Panc1 (cell line): ENCODE measurements around the gene CROCC2. TPM values are rescaled to one million over a fixed set of nuclear protein-coding genes. Genes with fewer than 3 reads are reported as not detected.

Experiments used
- ATAC-seq: fragments of 200-7000 bp; cut with Tn5 transposase; 2 replicates; pipeline ENCODE4 v1.9.1; 2020; ENCODE audit warnings: mild to moderate bottlenecking, moderate library complexity
- BruUV-seq: library from RNA; stranded (reverse); fragments of 400-500 nt; replicated peaks from 2 replicates; lab custom pipeline; 2021; lab: Mats Ljungman, UMichigan
- CTCF ChIA-PET: fragments of 300-600 bp; sonication (Branson Sonifier 250); formaldehyde crosslinking; loops from one replicate; lab custom pipeline; 2022; ENCODE audit warnings: antibody characterized with exemption; lab: Charles Lee
- POLR2A ChIA-PET: fragments of 300-600 bp; sonication (Branson Sonifier 250); formaldehyde crosslinking; loops from one replicate; lab custom pipeline; 2022; ENCODE audit warnings: antibody characterized with exemption; lab: Charles Lee
- DNase-seq: peaks from one replicate; pipeline ENCODE4 v3.0.0-alpha.2; 2010; ENCODE audit warnings: low read depth, low spot score
- H3K27ac ChIP-seq: 2 replicates; pipeline ENCODE4 v1.5.1; 2011; ENCODE audit warnings: mild to moderate bottlenecking, low read length, inconsistent platforms
- H3K27me3 ChIP-seq: fragments of 200-500 bp; sonication (Bioruptor generic); 2 replicates; pipeline ENCODE4 v1.6.0; 2014; ENCODE audit warnings: low read length, inconsistent platforms; ENCODE audit not compliant: control insufficient read depth, insufficient read depth
- H3K36me3 ChIP-seq: fragments of 200-500 bp; sonication (Bioruptor generic); 2 replicates; pipeline ENCODE4 v1.5.1; 2014; ENCODE audit warnings: inconsistent platforms, mild to moderate bottlenecking, low read length, moderate library complexity; ENCODE audit not compliant: control insufficient read depth, insufficient read depth
- H3K4me1 ChIP-seq: 2 replicates; pipeline ENCODE4 v1.5.1; 2011; ENCODE audit warnings: inconsistent platforms, mild to moderate bottlenecking, low read length, moderate library complexity; ENCODE audit not compliant: control insufficient read depth, insufficient read depth
- H3K4me3 ChIP-seq, 2 experiments: 2 replicates each; pipeline ENCODE4 v1.5.1; 2011 to 2012; ENCODE audit warnings: low read depth in 2 of 2, low read length in 2 of 2, mild to moderate bottlenecking in 2 of 2, inconsistent platforms in 1 of 2, moderate library complexity in 1 of 2
- H3K9me3 ChIP-seq: fragments of 200-500 bp; sonication (Bioruptor generic); 2 replicates; pipeline ENCODE4 v1.5.1; 2014; ENCODE audit warnings: low read depth, mild to moderate bottlenecking, inconsistent platforms, low read length, moderate library complexity; ENCODE audit not compliant: control insufficient read depth, insufficient read depth
- POLR2AphosphoS5 ChIP-seq: IDR thresholded peaks from 2 replicates; pipeline ENCODE4 v1.6.1; 2012; ENCODE audit warnings: mild to moderate bottlenecking, low read depth, low read length, moderate library complexity
- REST ChIP-seq, 2 experiments: IDR thresholded peaks; 2 replicates each; pipeline ENCODE4 v1.6.1; 2011 to 2012; ENCODE audit warnings: low read depth in 2 of 2, control low read depth in 1 of 2, low read length in 1 of 2, mild to moderate bottlenecking in 1 of 2, moderate library complexity in 1 of 2; ENCODE audit not compliant: insufficient read depth in 1 of 2
- SIN3A ChIP-seq: IDR thresholded peaks from 2 replicates; pipeline ENCODE4 v1.6.1; 2012; ENCODE audit warnings: low read depth, mild to moderate bottlenecking, low read length, moderate library complexity, borderline replicate concordance; ENCODE audit not compliant: insufficient read depth
- TCF7L2 ChIP-seq: IDR thresholded peaks from 2 replicates; pipeline ENCODE4 v1.6.1; 2011; ENCODE audit warnings: mild to moderate bottlenecking, low read depth, low read length, inconsistent platforms
- in situ Hi-C: cut with HindIII; loops from 2 replicates; pipeline ENCODE4 v1.10.0; 2016; ENCODE audit warnings: low sequenced_read_pairs, low pct_unique_long_range_greater_than_20kb
- intact Hi-C: fragments of 100-400 bp; cut with micrococcal nuclease; formaldehyde crosslinking; loops from one replicate; pipeline ENCODE4 v1.10.0; 2022; ENCODE audit not compliant: unreplicated experiment
- total RNA-seq: library from RNA; stranded (reverse); gene quantifications from one replicate; pipeline ENCODE4 v1.2.1, GENCODE V29; 2021; ENCODE audit not compliant: unreplicated experiment
- TF ChIP-seq, protein P1 (sequence below): fragments of 450-650 bp; IDR thresholded peaks from 2 replicates; pipeline ENCODE4 v1.5.1; 2017; ENCODE audit warnings: mild to moderate bottlenecking

CROCC2 gene
- total RNA-seq, 1 experiment from 2014 or later: 0.23 TPM

- BruUV-seq: no TSS peak
- TF ChIP-seq REST (IDR thresholded peaks at IDR 0.05; ENCODE audit: insufficient read depth in 1 of 2, low read depth in 2 of 2, low read length in 1 of 2): no peak
- no peak for TF ChIP-seq TCF7L2
- TF ChIP-seq, protein P1, sequence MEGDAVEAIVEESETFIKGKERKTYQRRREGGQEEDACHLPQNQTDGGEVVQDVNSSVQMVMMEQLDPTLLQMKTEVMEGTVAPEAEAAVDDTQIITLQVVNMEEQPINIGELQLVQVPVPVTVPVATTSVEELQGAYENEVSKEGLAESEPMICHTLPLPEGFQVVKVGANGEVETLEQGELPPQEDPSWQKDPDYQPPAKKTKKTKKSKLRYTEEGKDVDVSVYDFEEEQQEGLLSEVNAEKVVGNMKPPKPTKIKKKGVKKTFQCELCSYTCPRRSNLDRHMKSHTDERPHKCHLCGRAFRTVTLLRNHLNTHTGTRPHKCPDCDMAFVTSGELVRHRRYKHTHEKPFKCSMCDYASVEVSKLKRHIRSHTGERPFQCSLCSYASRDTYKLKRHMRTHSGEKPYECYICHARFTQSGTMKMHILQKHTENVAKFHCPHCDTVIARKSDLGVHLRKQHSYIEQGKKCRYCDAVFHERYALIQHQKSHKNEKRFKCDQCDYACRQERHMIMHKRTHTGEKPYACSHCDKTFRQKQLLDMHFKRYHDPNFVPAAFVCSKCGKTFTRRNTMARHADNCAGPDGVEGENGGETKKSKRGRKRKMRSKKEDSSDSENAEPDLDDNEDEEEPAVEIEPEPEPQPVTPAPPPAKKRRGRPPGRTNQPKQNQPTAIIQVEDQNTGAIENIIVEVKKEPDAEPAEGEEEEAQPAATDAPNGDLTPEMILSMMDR: no peak
- TF ChIP-seq SIN3A: no peak
- TF ChIP-seq POLR2AphosphoS5: no peak
- CTCF ChIA-PET: no interaction called here
- no peak for DNase-seq
- Histone ChIP-seq H3K4me3 (no peak overlapping the region), H3K4me1 (no peaks in the 10 kb centered on the region; the same call in 1 of the 2 replicates), H3K9me3 (no peaks in the 10 kb centered on the region), H3K27me3 (no peaks in the 10 kb centered on the region), H3K27ac (no peak overlapping the region), H3K36me3 (no peaks in the 10 kb centered on the region)
- in situ Hi-C loops (no loop called here), intact Hi-C loops (no loop called here)
- ATAC-seq: no peak
- POLR2A ChIA-PET: no interaction called here
Observed at GRCh38 chr2:241035818-241036396, 129.8 kb downstream of the CROCC2 start.

GRCh38 chr2:241036397-241036963 is 130.3 kb downstream of the CROCC2 start:
- no peaks in the 10 kb centered on the region; the same call in 1 of the 2 replicates for H3K4me1 ChIP-seq
- ChIA-PET CTCF (no interaction called here), POLR2A (no interaction called here)
- ATAC-seq (no peak), DNase-seq (no peak)
- intact Hi-C loops: no loop called here
- TF ChIP-seq TCF7L2 (no peak), REST (IDR thresholded peaks at IDR 0.05; ENCODE audit: insufficient read depth in 1 of 2, low read depth in 2 of 2, low read length in 1 of 2) (no peak), POLR2AphosphoS5 (no peak), SIN3A (no peak)
- TF ChIP-seq, protein P1: no peak
- H3K27me3 ChIP-seq: no peaks in the 10 kb centered on the region
- no peak overlapping the region for H3K4me3 ChIP-seq
- H3K36me3 ChIP-seq: no peaks in the 10 kb centered on the region
- no TSS peak for BruUV-seq
- H3K9me3 ChIP-seq: no peaks in the 10 kb centered on the region
- H3K27ac ChIP-seq: no peak overlapping the region
- in situ Hi-C loops: no loop called here
